GM06990 (cell line): ENCODE results near the gene ST6GAL1.
"Not testable (repeated sequence)": the region's sequence is repeated elsewhere in the genome, so short reads cannot be mapped to it uniquely, and the experiment has no call there.

Experiments used
- DNase-seq: peaks from one replicate; pipeline ENCODE4 v3.0.0-alpha.2; 2011; ENCODE audit not compliant: insufficient read length; ENCODE audit errors: extremely low read depth
- H3K27me3 ChIP-seq: replicated peaks from 2 replicates; pipeline ENCODE4 v1.6.0; 2011; ENCODE audit warnings: low read length; ENCODE audit not compliant: control insufficient read depth, insufficient read depth
- H3K36me3 ChIP-seq: 2 replicates; pipeline ENCODE4 v1.5.1; 2011; ENCODE audit warnings: low read length; ENCODE audit not compliant: control insufficient read depth, insufficient read depth
- H3K4me3 ChIP-seq: replicated peaks from 2 replicates; pipeline ENCODE4 v1.5.1; 2011; ENCODE audit warnings: low read depth, mild to moderate bottlenecking, control low read depth, low read length
- TF ChIP-seq, protein P1 (sequence below): IDR thresholded peaks from 2 replicates; pipeline ENCODE4 v1.5.1; 2011; ENCODE audit warnings: low read length, control low read depth, mild to moderate bottlenecking, inconsistent platforms; ENCODE audit not compliant: insufficient read depth, poor library complexity, severe bottlenecking

ST6GAL1 gene

GRCh38 chr3:187017511-187018230 is 87.3 kb downstream of the ST6GAL1 start:
- DNase-seq = no peak
- TF ChIP-seq, protein P1, sequence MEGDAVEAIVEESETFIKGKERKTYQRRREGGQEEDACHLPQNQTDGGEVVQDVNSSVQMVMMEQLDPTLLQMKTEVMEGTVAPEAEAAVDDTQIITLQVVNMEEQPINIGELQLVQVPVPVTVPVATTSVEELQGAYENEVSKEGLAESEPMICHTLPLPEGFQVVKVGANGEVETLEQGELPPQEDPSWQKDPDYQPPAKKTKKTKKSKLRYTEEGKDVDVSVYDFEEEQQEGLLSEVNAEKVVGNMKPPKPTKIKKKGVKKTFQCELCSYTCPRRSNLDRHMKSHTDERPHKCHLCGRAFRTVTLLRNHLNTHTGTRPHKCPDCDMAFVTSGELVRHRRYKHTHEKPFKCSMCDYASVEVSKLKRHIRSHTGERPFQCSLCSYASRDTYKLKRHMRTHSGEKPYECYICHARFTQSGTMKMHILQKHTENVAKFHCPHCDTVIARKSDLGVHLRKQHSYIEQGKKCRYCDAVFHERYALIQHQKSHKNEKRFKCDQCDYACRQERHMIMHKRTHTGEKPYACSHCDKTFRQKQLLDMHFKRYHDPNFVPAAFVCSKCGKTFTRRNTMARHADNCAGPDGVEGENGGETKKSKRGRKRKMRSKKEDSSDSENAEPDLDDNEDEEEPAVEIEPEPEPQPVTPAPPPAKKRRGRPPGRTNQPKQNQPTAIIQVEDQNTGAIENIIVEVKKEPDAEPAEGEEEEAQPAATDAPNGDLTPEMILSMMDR = no peak
- Histone ChIP-seq H3K36me3 (peaks cover 1% of the 10 kb centered on the region), H3K4me3 (no peak overlapping the region), H3K27me3 (no peaks in the 10 kb centered on the region)

DNA sequence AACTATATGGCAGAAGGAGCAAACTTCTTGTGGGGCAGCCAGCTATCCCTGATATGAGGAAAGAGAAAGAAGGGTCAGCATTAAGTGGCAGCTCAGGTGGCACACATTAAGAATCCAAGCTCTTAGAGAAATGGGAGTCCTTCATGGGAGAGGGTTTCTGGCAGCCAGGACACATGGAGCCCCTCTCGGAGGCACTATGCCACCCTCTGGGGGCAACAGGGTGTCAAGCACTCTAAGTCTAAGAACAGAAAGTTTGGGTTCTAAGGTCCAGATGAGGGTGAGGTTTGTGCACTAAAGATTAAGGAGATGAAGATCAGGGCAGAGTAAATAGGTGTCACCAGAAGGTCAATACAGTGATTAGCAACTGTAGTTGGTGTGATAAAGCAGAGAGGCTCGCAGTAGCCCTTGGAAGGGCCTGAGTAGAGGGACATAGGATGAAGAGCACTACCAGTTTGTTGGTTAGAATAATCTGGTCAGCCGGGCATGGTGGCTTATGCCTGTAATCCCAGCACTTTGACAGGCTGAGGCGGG is 89.3 kb downstream of the ST6GAL1 start:
- TF ChIP-seq, protein P1 = no peak
- no peaks in the 10 kb centered on the region; the same call in 1 of the 2 replicates for H3K36me3 ChIP-seq
- H3K4me3 ChIP-seq = no peak overlapping the region
- H3K27me3 ChIP-seq = no peaks in the 10 kb centered on the region
- DNase-seq = no peak

DNA sequence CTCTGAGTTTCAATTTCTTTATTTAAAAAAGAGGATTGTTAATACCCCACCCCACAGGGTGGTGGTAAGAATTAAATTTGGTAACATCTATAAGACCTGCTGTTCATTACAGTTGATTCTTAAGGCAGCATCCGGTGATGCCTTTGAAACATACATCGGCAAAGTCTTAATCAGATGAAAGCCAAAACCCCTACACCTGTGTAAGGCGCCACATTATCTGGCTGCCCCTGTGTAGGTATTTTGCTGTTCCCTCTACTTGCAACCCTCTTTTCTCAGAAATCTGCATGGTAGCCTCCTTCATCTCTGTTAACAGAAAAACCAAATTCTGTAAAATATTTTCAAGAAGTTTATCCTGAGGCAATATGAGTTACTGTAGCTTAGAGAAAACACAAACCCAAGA is 90.0 kb downstream of the ST6GAL1 start:
- Histone ChIP-seq H3K27me3 (no peaks in the 10 kb centered on the region), H3K36me3 (no peaks in the 10 kb centered on the region; the same call in 1 of the 2 replicates), H3K4me3 (no peak overlapping the region)
- TF ChIP-seq, protein P1 = no peak
- DNase-seq = no peak

DNA sequence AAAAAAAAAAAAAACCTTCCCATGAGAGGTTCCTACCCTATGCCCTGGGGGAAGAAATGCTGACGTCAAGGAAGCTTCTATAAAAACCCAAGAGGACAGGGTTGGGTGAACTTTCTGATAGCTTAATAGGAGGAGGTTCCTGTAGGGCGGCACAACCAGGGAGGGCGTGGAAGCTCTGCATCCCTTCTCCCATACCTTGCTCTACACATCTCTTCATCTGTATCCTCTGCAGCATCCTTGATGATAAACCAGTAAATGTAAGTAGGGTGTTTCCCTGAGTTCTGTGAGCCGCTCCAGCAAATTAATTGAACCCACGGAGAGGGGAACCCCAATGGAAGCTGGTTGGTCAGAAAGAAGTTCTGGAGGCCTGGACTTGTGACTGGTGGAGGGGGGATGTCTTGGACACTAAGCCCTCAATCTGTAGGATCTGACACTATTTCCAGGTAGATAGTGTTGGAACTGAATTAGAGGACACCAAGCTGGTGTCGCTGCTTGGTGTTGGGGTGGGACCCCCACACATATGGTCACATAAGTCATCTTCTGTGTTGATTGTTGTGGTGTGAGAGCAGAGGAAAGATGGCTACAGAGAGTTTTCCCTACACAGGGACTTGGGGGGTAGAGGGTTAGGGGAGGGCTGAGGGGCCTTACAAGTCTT is 91.5 kb downstream of the ST6GAL1 start:
- DNase-seq = peak; percentile 74
- Histone ChIP-seq H3K36me3 (no peaks in the 10 kb centered on the region), H3K4me3 (peak overlapping the region; percentile 68), H3K27me3 (no peaks in the 10 kb centered on the region)
- TF ChIP-seq, protein P1 = no peak

DNA sequence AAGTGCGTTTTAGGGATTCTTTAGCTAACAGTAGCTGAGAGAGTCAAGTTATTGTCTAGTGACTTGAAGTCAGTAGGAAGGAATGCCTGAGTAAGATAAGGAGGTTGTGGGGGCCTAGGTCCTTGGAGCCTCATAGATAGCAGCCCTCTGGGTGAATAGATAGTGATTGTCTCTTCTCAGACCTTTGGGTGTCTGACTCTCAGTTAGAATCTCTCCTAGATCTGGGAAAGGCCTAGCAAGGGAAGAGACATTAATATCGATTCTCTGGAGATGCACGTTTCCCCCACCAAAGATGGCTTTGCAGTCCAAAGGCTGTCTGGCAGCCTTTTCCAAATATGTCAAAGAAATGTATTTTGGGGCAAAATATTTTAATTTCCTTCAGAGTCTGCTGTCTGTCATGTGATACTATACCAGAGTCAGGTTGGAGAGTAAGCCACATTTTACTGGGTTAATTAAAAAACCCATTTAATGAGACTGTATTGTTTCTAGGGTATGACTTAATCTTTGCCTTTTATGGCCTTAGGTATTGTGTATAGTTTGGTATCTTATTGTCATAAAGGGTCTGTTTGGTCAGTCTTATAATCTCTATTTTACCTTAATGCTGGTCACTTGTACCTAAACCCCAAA is 92.2 kb downstream of the ST6GAL1 start:
- TF ChIP-seq, protein P1 = no peak
- H3K27me3 ChIP-seq = no peaks in the 10 kb centered on the region
- no peak for DNase-seq
- no peaks in the 10 kb centered on the region for H3K36me3 ChIP-seq
- peak overlapping the region; percentile 68 for H3K4me3 ChIP-seq

DNA sequence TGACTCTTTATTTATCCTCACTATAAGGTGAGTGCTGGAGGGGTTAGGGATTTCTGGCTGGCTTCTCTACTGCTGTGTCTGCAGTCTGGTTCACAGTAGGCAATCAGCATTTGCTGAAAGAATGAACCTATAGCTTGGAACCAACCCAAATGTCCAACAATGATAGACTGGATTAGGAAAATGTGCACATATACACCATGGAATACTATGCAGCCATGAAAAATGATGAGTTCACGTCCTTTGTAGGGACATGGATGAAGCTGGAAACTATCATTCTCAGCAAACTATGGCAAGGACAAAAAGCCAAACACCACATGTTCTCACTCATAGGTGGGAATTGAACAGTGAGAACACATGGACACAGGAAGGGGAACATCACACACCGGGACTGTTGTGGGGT is 93.0 kb downstream of the ST6GAL1 start:
- DNase-seq, H3K36me3 ChIP-seq, H3K27me3 ChIP-seq: not testable (repeated sequence)
- H3K4me3 ChIP-seq = peak overlapping the region; percentile 68
